ENCODE data around the gene SLC6A7.

SLC6A7 gene

GRCh38 chr5:150215979-150216944 lies 26.4 kb downstream of the SLC6A7 start:
- DNase-seq (ENCODE audit: low read depth) = no peak
- H3K4me3 ChIP-seq (ENCODE audit: low read length) = no peak overlapping the region
- TF ChIP-seq CTCF (IDR thresholded peaks at IDR 0.05; ENCODE audit: insufficient read depth, low read depth, low read length, missing control alignments) = no peak

GRCh38 chr5:150217038-150217437 lies 27.2 kb downstream of the SLC6A7 start:
- H3K4me3 ChIP-seq (ENCODE audit: low read length) = no peak overlapping the region
- TF ChIP-seq CTCF (IDR thresholded peaks at IDR 0.05; ENCODE audit: insufficient read depth, low read depth, low read length, missing control alignments) = no peak
- DNase-seq (ENCODE audit: low read depth) = no peak

- TF ChIP-seq CTCF (IDR thresholded peaks at IDR 0.05; ENCODE audit: insufficient read depth, low read depth, low read length, missing control alignments) = peak; percentile 86
- no peak overlapping the region for H3K4me3 ChIP-seq (ENCODE audit: low read length)
- DNase-seq (ENCODE audit: low read depth) = peak; percentile 83
Observed at GRCh38 chr5:150217873-150218692, 28.2 kb downstream of the SLC6A7 start.

- no peak for DNase-seq (ENCODE audit: low read depth)
- TF ChIP-seq CTCF (IDR thresholded peaks at IDR 0.05; ENCODE audit: insufficient read depth, low read depth, low read length, missing control alignments) = no peak
- H3K4me3 ChIP-seq (ENCODE audit: low read length) = no peak overlapping the region
Observed at GRCh38 chr5:150218693-150219035, 28.8 kb downstream of the SLC6A7 start.

- peak; percentile 6 for DNase-seq (ENCODE audit: low read depth)
- H3K4me3 ChIP-seq (ENCODE audit: low read length) = no peak overlapping the region
- no peak for TF ChIP-seq CTCF (IDR thresholded peaks at IDR 0.05; ENCODE audit: insufficient read depth, low read depth, low read length, missing control alignments)
Observed at GRCh38 chr5:150219142-150219541, 29.3 kb downstream of the SLC6A7 start.

GRCh38 chr5:150219861-150220260 lies 30.0 kb downstream of the SLC6A7 start:
- no peak for DNase-seq (ENCODE audit: low read depth)
- no peak for TF ChIP-seq CTCF (IDR thresholded peaks at IDR 0.05; ENCODE audit: insufficient read depth, low read depth, low read length, missing control alignments)
- no peak overlapping the region for H3K4me3 ChIP-seq (ENCODE audit: low read length)

Measured in epithelial cell of esophagus (primary cell).